ENCODE data around the gene FAM210B. TPM values are rescaled to one million over a fixed set of nuclear protein-coding genes. Genes with fewer than 3 reads are reported as not detected.

The FAM210B gene
- total and polyA plus RNA-seq, 9 of the 15 experiments (the other 6 are each of a cell fraction or from before 2014, with no cell fraction given): 12.1 to 87.3 (median 47.6) TPM

- TF ChIP-seq ATF3 (IDR thresholded peaks at IDR 0.05) (peak; percentile 49; the same call in 1 of the 2 replicates), ATF3 (CRISPR knock-in tag; conservative IDR thresholded peaks at IDR 0.05) (no peak), MAFK (IDR thresholded peaks at IDR 0.05; ENCODE audit: low read length) (peak; percentile 38; the same call in 1 of the 2 replicates), GTF2F1 (IDR thresholded peaks at IDR 0.05; ENCODE audit: low read depth, low read length) (no peak), MCM2 (IDR thresholded peaks at IDR 0.05; ENCODE audit: low read depth) (no peak), ZNF77 (CRISPR knock-in tag; IDR thresholded peaks at IDR 0.05) (no peak), REST (IDR thresholded peaks at IDR 0.05; ENCODE audit: borderline replicate concordance) (peak; percentile 12; the same call in 1 of the 2 replicates), REST (CRISPR knock-in tag; IDR thresholded peaks at IDR 0.05; ENCODE audit: low read depth) (no peak), HNRNPK (IDR thresholded peaks at IDR 0.05; ENCODE audit: low read depth, low read length, poor library complexity, severe bottlenecking) (no peak), ZNF778 (CRISPR knock-in tag; IDR thresholded peaks at IDR 0.05) (no peak), MAFG (tag; conservative IDR thresholded peaks at IDR 0.05) (peak; percentile 59), TAF9B (IDR thresholded peaks at IDR 0.05; ENCODE audit: partially characterized antibody) (no peak), DACH1 (IDR thresholded peaks at IDR 0.05; ENCODE audit: partially characterized antibody) (peak; percentile 18), FOSL1 (tag; conservative IDR thresholded peaks at IDR 0.05) (peak; percentile 36; the same call in 1 of the 2 replicates), ARNT (IDR thresholded peaks at IDR 0.05) (no peak), FOXO4 (CRISPR knock-in tag; IDR thresholded peaks at IDR 0.05) (no peak), PCBP1 (IDR thresholded peaks at IDR 0.05; ENCODE audit: low read depth, low read length, poor library complexity, severe bottlenecking) (no peak), DEAF1 (CRISPR knock-in tag; IDR thresholded peaks at IDR 0.05) (no peak)
Observed at GRCh38 chr20:56373942-56374341, 15.2 kb downstream of the FAM210B start (continued).
